Left ventricle myocardium inferior (tissue), 1 donor: ENCODE data around the gene TES. TPM values are rescaled to one million over a fixed set of nuclear protein-coding genes. Genes with fewer than 3 reads are reported as not detected.

ENCODE experiments used
- DNase-seq: peaks from one replicate; pipeline ENCODE4 v3.0.0-alpha.2; 2020
- H3K27ac ChIP-seq: fragments of 200-600 bp; replicated peaks from 2 replicates; pipeline ENCODE4 v1.8.0; 2021
- H3K27me3 ChIP-seq: fragments of 200-600 bp; 2 replicates; pipeline ENCODE4 v1.8.0; 2021; ENCODE audit warnings: low read depth
- H3K36me3 ChIP-seq: fragments of 200-600 bp; 2 replicates; pipeline ENCODE4 v1.8.0; 2021
- H3K4me1 ChIP-seq: fragments of 200-600 bp; 2 replicates; pipeline ENCODE4 v1.8.0; 2021
- H3K4me3 ChIP-seq: fragments of 200-600 bp; 2 replicates; pipeline ENCODE4 v1.8.0; 2021; ENCODE audit warnings: mild to moderate bottlenecking, moderate library complexity
- H3K9me3 ChIP-seq: fragments of 200-600 bp; replicated peaks from 2 replicates; pipeline ENCODE4 v1.8.0; 2021
- intact Hi-C: fragments of 100-400 bp; cut with micrococcal nuclease; formaldehyde crosslinking; loops from one replicate; pipeline ENCODE4 v1.11.0; 2022
- total RNA-seq: library from RNA; stranded (reverse); fragmentation: NEBNext Ultra II Directional; extraction: Animal tissue kit (Norgen Biotek cat#: 25700); gene quantifications from one replicate; pipeline ENCODE4 v1.2.1, GENCODE V29; 2021
- TF ChIP-seq, protein P1 (sequence below): fragments of 200-600 bp; IDR thresholded peaks from 2 replicates; pipeline ENCODE4 v1.8.0; 2021; ENCODE audit warnings: antibody characterized with exemption, mild to moderate bottlenecking, borderline replicate concordance
- donor health status: DM: no; HTN: yes; CAD: no; lungs with severe emphysema.

The TES gene
- total RNA-seq, 1 donor from 2014 or later = 13.9 TPM

DNA sequence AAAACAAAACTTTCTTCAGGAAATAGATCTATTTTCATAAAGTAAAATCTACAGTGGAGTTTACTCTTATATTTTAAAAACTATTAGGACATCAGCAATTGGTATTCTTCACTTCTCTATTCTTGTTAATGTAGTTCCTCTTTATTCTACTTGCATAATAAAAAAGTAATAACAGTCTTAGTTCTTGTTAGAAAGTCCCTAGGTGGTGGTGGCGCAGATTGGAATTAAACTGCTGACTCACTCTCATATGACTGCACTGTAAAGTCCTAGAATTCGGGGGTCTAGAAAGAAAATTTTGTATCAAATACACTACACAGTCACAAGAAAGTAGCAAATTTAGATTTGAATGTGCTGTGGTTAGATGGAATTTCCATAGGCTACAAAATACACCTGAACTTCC lies 44.6 kb upstream of the TES start:
- intact Hi-C loops = no loop called here
- Histone ChIP-seq H3K9me3 (no peaks in the 10 kb centered on the region), H3K27ac (no peak overlapping the region), H3K4me1 (peaks cover 10% of the 10 kb centered on the region), H3K36me3 (no peaks in the 10 kb centered on the region), H3K4me3 (no peak overlapping the region), H3K27me3 (no peaks in the 10 kb centered on the region)
- DNase-seq = no peak
- TF ChIP-seq, protein P1, sequence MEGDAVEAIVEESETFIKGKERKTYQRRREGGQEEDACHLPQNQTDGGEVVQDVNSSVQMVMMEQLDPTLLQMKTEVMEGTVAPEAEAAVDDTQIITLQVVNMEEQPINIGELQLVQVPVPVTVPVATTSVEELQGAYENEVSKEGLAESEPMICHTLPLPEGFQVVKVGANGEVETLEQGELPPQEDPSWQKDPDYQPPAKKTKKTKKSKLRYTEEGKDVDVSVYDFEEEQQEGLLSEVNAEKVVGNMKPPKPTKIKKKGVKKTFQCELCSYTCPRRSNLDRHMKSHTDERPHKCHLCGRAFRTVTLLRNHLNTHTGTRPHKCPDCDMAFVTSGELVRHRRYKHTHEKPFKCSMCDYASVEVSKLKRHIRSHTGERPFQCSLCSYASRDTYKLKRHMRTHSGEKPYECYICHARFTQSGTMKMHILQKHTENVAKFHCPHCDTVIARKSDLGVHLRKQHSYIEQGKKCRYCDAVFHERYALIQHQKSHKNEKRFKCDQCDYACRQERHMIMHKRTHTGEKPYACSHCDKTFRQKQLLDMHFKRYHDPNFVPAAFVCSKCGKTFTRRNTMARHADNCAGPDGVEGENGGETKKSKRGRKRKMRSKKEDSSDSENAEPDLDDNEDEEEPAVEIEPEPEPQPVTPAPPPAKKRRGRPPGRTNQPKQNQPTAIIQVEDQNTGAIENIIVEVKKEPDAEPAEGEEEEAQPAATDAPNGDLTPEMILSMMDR = no peak

DNA sequence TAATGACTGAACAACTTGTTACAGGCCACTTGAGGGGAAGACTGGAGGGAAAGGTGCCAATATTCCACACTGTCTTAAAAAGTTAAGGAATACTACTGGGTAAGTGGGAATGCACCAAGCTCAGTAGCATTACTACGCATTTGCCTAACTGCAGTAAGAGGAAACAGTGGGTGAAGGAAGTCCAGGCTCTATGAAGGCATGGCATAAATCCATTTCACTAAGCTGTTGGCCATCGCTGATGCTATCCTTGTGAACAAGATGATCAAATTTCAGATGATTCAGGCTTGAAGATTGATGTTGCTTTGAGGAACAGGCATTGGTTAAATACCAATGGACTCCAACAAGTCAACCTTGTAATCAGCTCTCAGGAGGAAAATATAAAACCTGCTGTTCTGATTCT lies 44.2 kb upstream of the TES start:
- no peak overlapping the region for H3K27ac ChIP-seq
- intact Hi-C loops = no loop called here
- TF ChIP-seq, protein P1 = no peak

DNA sequence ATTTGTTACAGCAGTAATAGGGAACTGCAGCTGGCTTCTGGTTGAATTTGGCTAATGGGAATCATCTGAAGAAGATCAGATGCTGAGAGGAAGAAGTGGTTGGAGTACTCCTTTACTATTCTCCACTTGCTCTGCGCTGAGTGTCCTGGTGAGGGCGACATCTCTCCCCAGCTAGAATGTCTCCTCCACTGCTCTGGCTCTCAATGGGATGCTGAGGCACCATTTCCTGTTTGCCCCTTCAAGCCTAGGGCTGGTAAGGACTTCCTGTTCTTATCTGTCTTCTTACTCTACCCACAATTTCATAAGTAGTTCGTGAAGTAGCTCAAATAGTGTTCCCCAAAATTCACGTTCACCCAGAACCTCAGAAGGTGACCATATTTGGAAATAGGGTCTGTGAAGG lies 43.2 kb upstream of the TES start:
- no peak overlapping the region for H3K27ac ChIP-seq
- intact Hi-C loops = no loop called here
- DNase-seq = no peak
- H3K4me3 ChIP-seq = no peak overlapping the region
- no peaks in the 10 kb centered on the region for H3K36me3 ChIP-seq
- no peaks in the 10 kb centered on the region for H3K9me3 ChIP-seq
- peaks cover 1% of the 10 kb centered on the region for H3K4me1 ChIP-seq
- H3K27me3 ChIP-seq = no peaks in the 10 kb centered on the region
- TF ChIP-seq, protein P1 = no peak

More for the DNA sequence above, 44.2 kb upstream of the TES start:
- Histone ChIP-seq H3K36me3 (no peaks in the 10 kb centered on the region), H3K9me3 (no peaks in the 10 kb centered on the region), H3K4me1 (peaks cover 10% of the 10 kb centered on the region), H3K4me3 (no peak overlapping the region), H3K27me3 (no peaks in the 10 kb centered on the region)
- no peak for DNase-seq

DNA sequence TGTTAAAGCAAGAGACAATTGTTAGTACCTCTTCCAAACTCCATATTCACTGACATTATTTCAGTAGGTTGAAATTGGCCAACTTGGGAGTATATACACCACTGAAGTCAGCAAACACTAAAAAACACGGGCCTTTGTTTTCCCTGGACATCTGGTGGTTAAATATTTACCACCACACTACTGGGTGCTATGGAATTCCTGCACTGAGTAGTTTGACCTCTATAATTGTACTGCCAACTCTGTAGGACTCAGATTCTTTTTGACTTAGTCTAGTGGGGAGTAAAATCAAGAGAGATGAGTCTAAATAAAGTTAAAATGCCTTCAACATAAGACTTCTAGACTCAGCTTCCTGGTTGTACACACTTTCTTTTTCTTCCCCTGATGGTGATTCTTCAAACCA lies 41.3 kb upstream of the TES start:
- TF ChIP-seq, protein P1 = no peak
- Histone ChIP-seq H3K4me3 (no peak overlapping the region), H3K27me3 (no peaks in the 10 kb centered on the region), H3K27ac (no peak overlapping the region), H3K9me3 (no peaks in the 10 kb centered on the region), H3K4me1 (no peaks in the 10 kb centered on the region), H3K36me3 (no peaks in the 10 kb centered on the region)
- intact Hi-C loops = no loop called here
- no peak for DNase-seq

DNA sequence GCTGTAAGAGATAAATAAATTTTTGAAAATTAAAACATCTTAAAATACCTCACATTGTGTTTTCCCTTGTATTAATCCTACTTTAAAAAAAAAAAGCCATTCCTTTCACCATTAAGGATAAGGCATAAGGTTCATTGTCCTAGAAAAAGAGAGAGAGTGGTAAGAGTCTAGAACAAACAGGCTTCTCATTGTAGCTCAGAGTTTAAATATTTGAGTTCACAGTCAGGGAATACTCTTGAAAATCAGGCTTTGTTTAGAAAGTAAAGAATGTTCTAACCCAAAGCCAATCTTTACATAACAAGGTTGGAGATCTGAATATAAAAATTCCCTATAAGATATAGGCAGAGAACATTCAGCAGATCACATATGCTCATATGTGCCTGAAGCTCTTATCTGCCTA lies 40.2 kb upstream of the TES start:
- no peaks in the 10 kb centered on the region for H3K9me3 ChIP-seq
- no peak overlapping the region for H3K27ac ChIP-seq
- TF ChIP-seq, protein P1 = no peak
- intact Hi-C loops = loop anchor here (5.0 to 10.0 kb wide), 3 partner anchors 67 to 635 kb away; no protein-coding TSS in a partner anchor
- no peak for DNase-seq
- no peaks in the 10 kb centered on the region for H3K36me3 ChIP-seq
- no peak overlapping the region for H3K4me3 ChIP-seq
- H3K4me1 ChIP-seq = no peaks in the 10 kb centered on the region
- H3K27me3 ChIP-seq = no peaks in the 10 kb centered on the region

DNA sequence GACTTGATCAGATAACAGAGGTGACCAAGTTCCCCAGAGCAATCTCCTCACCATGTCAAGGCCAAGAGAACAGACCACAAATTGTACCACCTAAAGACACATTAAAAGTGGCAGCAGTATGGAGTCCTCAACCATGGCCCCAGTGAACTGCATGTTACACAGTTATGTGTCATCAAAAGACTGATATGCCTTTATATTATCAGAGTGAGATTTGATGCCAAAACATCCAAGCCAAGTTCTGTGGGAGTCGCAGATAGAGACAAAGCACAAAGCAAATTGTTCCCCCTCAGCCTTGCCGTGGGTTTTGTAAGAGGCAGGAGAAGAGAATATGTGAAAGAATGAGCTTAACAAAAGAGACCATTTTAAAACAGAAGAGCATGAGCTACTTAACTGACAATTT lies 39.2 kb upstream of the TES start:
- no peak for DNase-seq
- Histone ChIP-seq H3K9me3 (no peaks in the 10 kb centered on the region), H3K4me1 (no peaks in the 10 kb centered on the region), H3K27me3 (no peaks in the 10 kb centered on the region), H3K4me3 (no peak overlapping the region), H3K27ac (no peak overlapping the region), H3K36me3 (no peaks in the 10 kb centered on the region)
- intact Hi-C loops = loop anchor here (5.0 to 10.0 kb wide), 3 partner anchors 66 to 634 kb away; no protein-coding TSS in a partner anchor
- TF ChIP-seq, protein P1 = no peak
